Brain microvascular endothelial cell (primary cell): ENCODE results near the gene PHF12.
A peak's percentile ranks its signal among the peaks of the same experiment; 100 is the strongest.
"Not testable (repeated sequence)": the region's sequence is repeated elsewhere in the genome, so short reads cannot be mapped to it uniquely, and the experiment has no call there.

Experiments used
- DNase-seq: peaks from one replicate; pipeline ENCODE4 v3.0.0-alpha.2; 2020
- H3K27ac ChIP-seq: fragments of 250-450 bp; sonication (Bioruptor Pico); 2 replicates; pipeline ENCODE4 v1.5.1; 2020; ENCODE audit warnings: mild to moderate bottlenecking, moderate library complexity
- H3K27me3 ChIP-seq: fragments of 250-450 bp; sonication (Bioruptor Pico); replicated peaks from 2 replicates; pipeline ENCODE4 v1.5.1; 2020; ENCODE audit warnings: mild to moderate bottlenecking
- H3K36me3 ChIP-seq: fragments of 250-450 bp; sonication (Bioruptor Pico); replicated peaks from 2 replicates; pipeline ENCODE4 v1.5.1; 2020; ENCODE audit warnings: mild to moderate bottlenecking
- H3K4me3 ChIP-seq: 2 replicates; pipeline ENCODE4 v1.5.1; 2011; ENCODE audit warnings: low read depth, mild to moderate bottlenecking, control low read depth, low read length, moderate library complexity
- in situ Hi-C: cut with HindIII; loops from 2 replicates; pipeline ENCODE4 v1.10.0; 2017; ENCODE audit warnings: low sequenced_read_pairs, low pct_ligation_motif_present
- TF ChIP-seq, protein P1 (sequence below): IDR thresholded peaks from 2 replicates; pipeline ENCODE4 v1.5.1; 2011; ENCODE audit warnings: low read depth, mild to moderate bottlenecking, moderate library complexity, low read length, control low read depth, inconsistent platforms; ENCODE audit errors: missing control alignments

The PHF12 gene

DNA sequence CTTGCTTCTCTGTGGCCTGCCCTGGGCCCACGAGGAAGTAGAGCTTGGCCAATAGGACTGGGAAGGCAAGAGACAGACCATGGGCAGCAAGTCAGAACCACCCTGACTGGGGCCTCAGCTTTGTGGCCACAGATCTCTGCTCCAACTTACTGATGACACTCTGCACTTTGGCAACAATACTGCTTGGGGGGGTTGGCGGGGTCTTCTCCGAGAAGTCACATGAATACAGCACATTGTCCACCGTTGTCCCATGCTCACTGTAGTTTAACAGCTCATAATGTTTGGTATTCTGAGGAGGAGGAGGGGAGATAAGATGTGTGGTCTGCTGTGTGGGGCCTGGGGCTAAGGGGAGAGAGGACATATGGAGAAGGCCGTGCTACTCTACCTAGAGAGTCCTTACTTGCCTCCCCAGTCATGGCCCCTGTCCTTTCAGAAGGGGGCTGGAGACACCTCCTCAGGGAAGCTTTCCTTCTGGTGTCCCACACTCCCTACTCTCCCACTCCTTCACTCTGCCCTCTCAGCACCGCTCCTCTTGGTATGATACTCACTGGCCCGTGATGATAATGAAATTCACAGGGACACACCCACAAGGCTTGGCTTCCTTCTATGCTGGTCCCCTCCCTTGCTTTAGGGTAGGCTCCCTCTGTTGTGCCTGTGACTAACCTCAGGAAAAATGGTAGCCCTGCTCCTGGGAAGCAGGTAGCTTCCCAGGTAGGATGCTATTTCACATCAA is 44.4 kb downstream of the PHF12 start:
- in situ Hi-C loops, result no loop called here
- H3K27ac ChIP-seq, result no peak overlapping the region
- TF ChIP-seq, protein P1, sequence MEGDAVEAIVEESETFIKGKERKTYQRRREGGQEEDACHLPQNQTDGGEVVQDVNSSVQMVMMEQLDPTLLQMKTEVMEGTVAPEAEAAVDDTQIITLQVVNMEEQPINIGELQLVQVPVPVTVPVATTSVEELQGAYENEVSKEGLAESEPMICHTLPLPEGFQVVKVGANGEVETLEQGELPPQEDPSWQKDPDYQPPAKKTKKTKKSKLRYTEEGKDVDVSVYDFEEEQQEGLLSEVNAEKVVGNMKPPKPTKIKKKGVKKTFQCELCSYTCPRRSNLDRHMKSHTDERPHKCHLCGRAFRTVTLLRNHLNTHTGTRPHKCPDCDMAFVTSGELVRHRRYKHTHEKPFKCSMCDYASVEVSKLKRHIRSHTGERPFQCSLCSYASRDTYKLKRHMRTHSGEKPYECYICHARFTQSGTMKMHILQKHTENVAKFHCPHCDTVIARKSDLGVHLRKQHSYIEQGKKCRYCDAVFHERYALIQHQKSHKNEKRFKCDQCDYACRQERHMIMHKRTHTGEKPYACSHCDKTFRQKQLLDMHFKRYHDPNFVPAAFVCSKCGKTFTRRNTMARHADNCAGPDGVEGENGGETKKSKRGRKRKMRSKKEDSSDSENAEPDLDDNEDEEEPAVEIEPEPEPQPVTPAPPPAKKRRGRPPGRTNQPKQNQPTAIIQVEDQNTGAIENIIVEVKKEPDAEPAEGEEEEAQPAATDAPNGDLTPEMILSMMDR, result no peak
- peaks cover 58% of the 10 kb centered on the region for H3K36me3 ChIP-seq
- no peaks in the 10 kb centered on the region for H3K27me3 ChIP-seq
- H3K4me3 ChIP-seq, result no peak overlapping the region
- DNase-seq, result no peak

DNA sequence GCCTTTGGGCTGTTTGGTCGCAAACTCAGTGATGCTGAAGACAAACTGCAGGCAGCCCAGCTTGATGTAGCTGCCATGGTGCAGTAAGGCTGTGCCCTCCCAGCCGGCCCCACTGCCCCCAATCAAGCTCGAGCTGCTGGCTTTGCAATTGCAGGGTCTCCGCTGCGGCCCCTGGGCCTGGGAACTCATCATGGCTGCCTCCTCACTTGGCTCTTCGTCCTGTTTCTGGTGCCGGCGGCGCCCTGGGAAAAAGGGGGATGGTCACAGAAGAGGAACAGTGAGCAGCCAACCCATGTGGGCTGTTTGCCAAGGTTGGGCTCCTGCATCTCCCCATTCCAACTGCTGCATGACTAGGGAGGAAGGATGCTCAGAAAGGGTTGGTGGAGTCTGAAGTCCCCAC is 45.0 kb downstream of the PHF12 start:
- H3K4me3 ChIP-seq, result no peak overlapping the region
- DNase-seq, result no peak
- no peaks in the 10 kb centered on the region for H3K27me3 ChIP-seq
- TF ChIP-seq, protein P1, result no peak
- in situ Hi-C loops, result no loop called here
- H3K27ac ChIP-seq, result no peak overlapping the region
- peaks cover 52% of the 10 kb centered on the region for H3K36me3 ChIP-seq

DNA sequence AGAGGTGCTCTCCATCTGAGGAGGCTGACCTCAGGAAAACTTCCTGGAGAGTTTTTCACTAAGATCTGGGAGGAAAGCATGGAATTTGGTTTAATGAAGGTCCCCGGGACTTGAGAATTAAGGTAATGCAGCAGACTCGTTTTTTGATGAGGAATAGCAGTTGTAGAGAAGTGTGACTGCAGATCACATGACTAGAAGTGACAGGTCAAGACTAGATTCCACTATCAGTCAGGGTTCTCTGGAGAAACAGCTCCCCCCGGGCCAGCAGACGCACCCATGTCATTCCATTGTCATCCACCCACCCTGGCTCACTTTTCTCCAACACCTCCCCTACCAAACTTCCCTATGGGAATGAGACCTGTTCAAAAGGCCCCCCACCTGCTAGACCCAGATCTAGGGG is 46.5 kb downstream of the PHF12 start:
- TF ChIP-seq, protein P1, result no peak
- in situ Hi-C loops, result no loop called here
- no peak for DNase-seq
- no peak overlapping the region for H3K4me3 ChIP-seq
- H3K27me3 ChIP-seq, result no peaks in the 10 kb centered on the region
- H3K36me3 ChIP-seq, result peaks cover 37% of the 10 kb centered on the region
- H3K27ac ChIP-seq, result no peak overlapping the region

DNA sequence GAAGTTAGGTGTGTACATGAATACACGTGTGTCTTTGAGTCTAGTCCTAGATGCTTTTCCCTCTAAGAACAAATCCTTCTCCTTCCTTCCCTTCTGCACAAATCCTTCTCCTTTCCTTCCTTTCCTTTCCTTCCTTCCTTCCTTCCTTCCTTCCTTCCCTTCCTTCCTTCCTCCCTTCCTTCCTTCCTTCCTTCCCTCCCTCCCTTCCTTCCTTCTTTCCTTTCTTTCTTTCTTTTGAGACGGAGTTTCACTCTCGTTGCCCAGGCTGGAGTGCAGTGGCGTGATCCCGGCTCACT is 47.8 kb downstream of the PHF12 start:
- H3K4me3 ChIP-seq, in situ Hi-C loops, H3K27ac ChIP-seq, DNase-seq, H3K27me3 ChIP-seq: not testable (repeated sequence)
- peaks cover 24% of the 10 kb centered on the region for H3K36me3 ChIP-seq

DNA sequence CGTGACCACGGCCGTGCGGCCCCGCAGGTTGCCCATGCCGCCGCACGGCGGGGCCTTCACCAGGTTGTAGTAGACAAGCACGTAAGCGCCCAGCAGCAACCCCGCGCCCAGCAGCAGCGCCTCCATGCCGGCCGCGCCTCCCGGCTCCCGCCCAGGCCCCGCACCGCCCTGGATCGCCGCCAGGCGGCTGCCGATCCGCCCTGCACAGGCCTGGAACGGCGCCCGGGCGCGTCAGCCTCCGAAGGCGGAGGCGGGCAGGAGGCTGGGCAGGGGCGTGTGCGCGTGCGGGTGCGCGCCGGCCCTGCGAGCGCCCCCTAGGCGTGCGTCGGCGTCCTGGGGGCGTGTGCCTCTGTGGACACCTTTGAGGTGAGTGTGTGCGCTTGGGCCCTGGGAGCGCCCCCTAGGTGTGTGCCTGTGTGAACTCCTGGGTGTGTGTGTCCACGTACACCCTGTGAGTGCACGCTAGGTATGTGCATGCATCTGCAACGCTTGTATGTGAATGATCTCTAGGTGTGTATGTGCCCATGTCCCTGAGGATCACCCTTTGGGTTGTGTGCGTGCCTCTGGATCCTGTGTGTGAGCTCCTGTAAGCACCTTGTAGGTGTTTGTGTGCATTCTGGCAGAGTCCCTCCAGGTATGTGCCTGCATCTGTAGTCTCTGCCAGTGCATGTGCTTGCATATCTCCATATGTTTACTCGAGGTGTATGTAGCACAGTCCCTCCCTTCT is 48.3 kb downstream of the PHF12 start, which contains the start of gene DHRS13:
DHRS13 (minus strand) TSS at position 261 of the 727 bp plus-strand sequence; CDS start at position 126, 135 bp downstream.
- peak within 1 kb of the TSS; percentile 57 for H3K4me3 ChIP-seq
- H3K36me3 ChIP-seq, result peaks cover 19% of the 10 kb centered on the region
- in situ Hi-C loops, result no loop called here
- H3K27ac ChIP-seq, result no peak within 1 kb of the TSS
- TF ChIP-seq, protein P1, result peak; percentile 70
- peak; percentile 68 for DNase-seq
- no peaks in the 10 kb centered on the region for H3K27me3 ChIP-seq

DNA sequence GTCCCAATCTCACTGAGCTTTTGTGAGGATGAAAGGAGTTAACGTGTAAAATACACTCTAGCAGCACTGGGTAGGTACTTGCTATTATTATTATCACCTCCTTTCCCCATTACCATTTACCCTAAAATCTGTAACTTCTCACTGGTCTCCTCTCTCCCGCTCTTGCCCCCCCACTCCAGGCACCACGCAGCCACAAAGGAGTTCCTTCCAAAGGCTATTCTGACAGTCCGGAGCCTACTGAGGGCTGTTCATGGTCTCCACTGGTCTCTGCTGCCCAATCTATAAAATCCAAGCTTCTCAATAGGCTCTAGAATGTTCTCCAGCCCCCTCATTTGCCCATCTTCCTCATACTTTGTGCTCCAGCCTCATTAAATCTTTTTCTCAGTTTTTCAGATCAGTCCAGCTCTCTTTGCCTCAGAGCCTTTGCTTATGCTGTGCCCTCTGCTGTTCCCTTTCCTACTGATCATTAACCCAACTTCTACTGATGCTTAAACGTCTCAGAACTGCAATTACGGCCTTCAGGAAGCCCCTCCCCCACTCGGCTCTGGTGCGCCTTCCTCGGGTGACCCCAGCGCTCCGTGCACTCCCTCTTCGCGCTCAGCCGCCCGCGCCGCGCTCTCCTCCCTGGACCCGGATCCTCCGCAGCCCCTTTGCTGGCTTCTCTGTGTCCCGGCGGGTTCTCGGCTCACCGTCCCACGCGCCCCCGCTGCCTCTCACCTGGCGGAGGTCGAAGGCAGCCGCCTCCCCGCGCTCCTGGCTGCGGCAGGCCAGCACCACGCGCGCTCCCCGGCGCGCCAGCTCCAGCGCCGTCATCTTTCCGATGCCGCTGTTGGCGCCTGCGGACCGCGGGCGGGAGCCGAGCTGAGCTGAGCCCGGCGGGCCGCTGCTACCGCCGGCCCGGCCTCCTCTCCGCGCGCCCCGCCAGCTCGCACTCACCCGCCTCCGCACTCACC is 49.2 kb downstream of the PHF12 start:
- DNase-seq, result no peak
- no peaks in the 10 kb centered on the region for H3K27me3 ChIP-seq
- peaks cover 11% of the 10 kb centered on the region for H3K36me3 ChIP-seq
- in situ Hi-C loops, result no loop called here
- H3K4me3 ChIP-seq, result peak overlapping the region; percentile 57
- H3K27ac ChIP-seq, result no peak overlapping the region
- TF ChIP-seq, protein P1, result no peak
